Measurements from ENCODE around the gene HLA-DQA1. TPM values are rescaled to one million over a fixed set of nuclear protein-coding genes. Genes with fewer than 3 reads are reported as not detected.
"Not testable (repeated sequence)": the region's sequence is repeated elsewhere in the genome, so short reads cannot be mapped to it uniquely, and the experiment has no call there.

Gene HLA-DQA1
- total and polyA plus RNA-seq, 4 donors = 2.1 to 19.9 (median 9.3) TPM

GRCh38 chr6:32629793-32630192 lies 7.4 kb upstream of the HLA-DQA1 start:
- not testable (repeated sequence) for H3K9ac ChIP-seq (ENCODE audit: low read depth in 1 of 2, low read length in 2 of 2); H3K4me3 ChIP-seq (ENCODE audit: low read depth in 1 of 3, low read length in 3 of 3); DNase-seq (ENCODE audit: low spot score); H3K27me3 ChIP-seq (ENCODE audit: control insufficient read depth in 4 of 4, insufficient read depth in 4 of 4, low read length in 3 of 4); H3K36me3 ChIP-seq (ENCODE audit: control insufficient read depth in 4 of 4, insufficient read depth in 3 of 4, low read depth in 1 of 4, low read length in 3 of 4); H3K4me1 ChIP-seq (ENCODE audit: control insufficient read depth in 4 of 4, insufficient read depth in 4 of 4, low read length in 3 of 4); H3K27ac ChIP-seq (ENCODE audit: low read depth in 1 of 2, low read length in 2 of 2); H3K9me3 ChIP-seq (ENCODE audit: control insufficient read depth in 4 of 4, low read length in 3 of 4)
- 76% methylated on average over 2 of the region's 13 CpGs for WGBS

- no peaks in the 10 kb centered on the region for H3K36me3 ChIP-seq (ENCODE audit: control insufficient read depth in 4 of 4, insufficient read depth in 3 of 4, low read depth in 1 of 4, low read length in 3 of 4)
- H3K4me1 ChIP-seq (ENCODE audit: control insufficient read depth in 4 of 4, insufficient read depth in 4 of 4, low read length in 3 of 4) = no peaks in the 10 kb centered on the region
- no peak overlapping the region for H3K9ac ChIP-seq (ENCODE audit: low read depth in 1 of 2, low read length in 2 of 2)
- 39% methylated on average over 2 of the region's 2 CpGs for WGBS
- no peak for DNase-seq (ENCODE audit: low spot score)
- no peaks in the 10 kb centered on the region for H3K27me3 ChIP-seq (ENCODE audit: control insufficient read depth in 4 of 4, insufficient read depth in 4 of 4, low read length in 3 of 4)
- no peak overlapping the region for H3K27ac ChIP-seq (ENCODE audit: low read depth in 1 of 2, low read length in 2 of 2)
- H3K4me3 ChIP-seq (ENCODE audit: low read depth in 1 of 3, low read length in 3 of 3) = no peak overlapping the region
- no peaks in the 10 kb centered on the region for H3K9me3 ChIP-seq (ENCODE audit: control insufficient read depth in 4 of 4, low read length in 3 of 4)
- TF ChIP-seq HNF4G (IDR thresholded peaks at IDR 0.05) (no peak), GABPA (IDR thresholded peaks at IDR 0.05 in 1 of 2, conservative IDR thresholded peaks at IDR 0.05 in 1 of 2) (no peak), MAX (IDR thresholded peaks at IDR 0.05) (no peak), RXRA (IDR thresholded peaks at IDR 0.05) (no peak), FOXA2 (IDR thresholded peaks at IDR 0.05) (no peak)
Observed at GRCh38 chr6:32635526-32636123, 1.6 kb upstream of the HLA-DQA1 start.

- Histone ChIP-seq H3K27ac (ENCODE audit: low read depth in 1 of 2, low read length in 2 of 2) (no peak overlapping the region), H3K9ac (ENCODE audit: low read depth in 1 of 2, low read length in 2 of 2) (no peak overlapping the region), H3K4me1 (ENCODE audit: control insufficient read depth in 4 of 4, insufficient read depth in 4 of 4, low read length in 3 of 4) (no peaks in the 10 kb centered on the region), H3K27me3 (ENCODE audit: control insufficient read depth in 4 of 4, insufficient read depth in 4 of 4, low read length in 3 of 4) (no peaks in the 10 kb centered on the region), H3K36me3 (ENCODE audit: control insufficient read depth in 4 of 4, insufficient read depth in 3 of 4, low read depth in 1 of 4, low read length in 3 of 4) (no peaks in the 10 kb centered on the region), H3K9me3 (ENCODE audit: control insufficient read depth in 4 of 4, low read length in 3 of 4) (no peaks in the 10 kb centered on the region), H3K4me3 (ENCODE audit: low read depth in 1 of 3, low read length in 3 of 3) (no peak overlapping the region)
- TF ChIP-seq RAD21 (IDR thresholded peaks at IDR 0.05) (no peak), ATF3 (IDR thresholded peaks at IDR 0.05) (no peak), FOXA2 (IDR thresholded peaks at IDR 0.05) (no peak), HNF4A (conservative IDR thresholded peaks at IDR 0.05) (no peak), GABPA (IDR thresholded peaks at IDR 0.05 in 1 of 2, conservative IDR thresholded peaks at IDR 0.05 in 1 of 2) (no peak), ZBTB33 (IDR thresholded peaks at IDR 0.05) (no peak), MAX (IDR thresholded peaks at IDR 0.05) (no peak), FOXA1 (IDR thresholded peaks at IDR 0.05) (no peak), EGR1 (IDR thresholded peaks at IDR 0.05; ENCODE audit: low read depth in 2 of 2) (no peak), RXRA (IDR thresholded peaks at IDR 0.05) (no peak), REST (IDR thresholded peaks at IDR 0.05) (no peak), CTCF (IDR thresholded peaks at IDR 0.05; ENCODE audit: low read depth, low read length, missing input control) (no peak), HNF4G (IDR thresholded peaks at IDR 0.05) (no peak), TAF1 (conservative IDR thresholded peaks at IDR 0.05) (no peak), NR2F2 (IDR thresholded peaks at IDR 0.05) (no peak)
- DNase-seq (ENCODE audit: low spot score) = no peak
- 82% methylated on average over 3 of the region's 3 CpGs for WGBS
Observed at GRCh38 chr6:32637883-32638282, 677 bp downstream of the HLA-DQA1 start.

Measured in liver (tissue), 9 donors.